NB4 (cell line): ENCODE results near the gene CD300LF.

Source experiments
- MAX ChIP-seq: IDR thresholded peaks from 2 replicates; pipeline ENCODE4 v1.6.1; 2011; ENCODE audit warnings: low read depth, low read length
- MYC ChIP-seq: IDR thresholded peaks from 2 replicates; pipeline ENCODE4 v1.6.1; 2011; ENCODE audit warnings: low read depth, low read length
- POLR2A ChIP-seq: IDR thresholded peaks from 2 replicates; pipeline ENCODE4 v1.6.1; 2011; ENCODE audit warnings: mild to moderate bottlenecking; ENCODE audit not compliant: insufficient read length; ENCODE audit errors: extremely low read depth
- TF ChIP-seq, protein P1 (sequence below): IDR thresholded peaks from one replicate; pipeline ENCODE4 v1.5.1; 2012; ENCODE audit warnings: low read depth, low read length

GRCh38 chr17:74712301-74712700 is 422 bp downstream of the CD300LF start:
- TF ChIP-seq POLR2A = no peak
- TF ChIP-seq, protein P1, sequence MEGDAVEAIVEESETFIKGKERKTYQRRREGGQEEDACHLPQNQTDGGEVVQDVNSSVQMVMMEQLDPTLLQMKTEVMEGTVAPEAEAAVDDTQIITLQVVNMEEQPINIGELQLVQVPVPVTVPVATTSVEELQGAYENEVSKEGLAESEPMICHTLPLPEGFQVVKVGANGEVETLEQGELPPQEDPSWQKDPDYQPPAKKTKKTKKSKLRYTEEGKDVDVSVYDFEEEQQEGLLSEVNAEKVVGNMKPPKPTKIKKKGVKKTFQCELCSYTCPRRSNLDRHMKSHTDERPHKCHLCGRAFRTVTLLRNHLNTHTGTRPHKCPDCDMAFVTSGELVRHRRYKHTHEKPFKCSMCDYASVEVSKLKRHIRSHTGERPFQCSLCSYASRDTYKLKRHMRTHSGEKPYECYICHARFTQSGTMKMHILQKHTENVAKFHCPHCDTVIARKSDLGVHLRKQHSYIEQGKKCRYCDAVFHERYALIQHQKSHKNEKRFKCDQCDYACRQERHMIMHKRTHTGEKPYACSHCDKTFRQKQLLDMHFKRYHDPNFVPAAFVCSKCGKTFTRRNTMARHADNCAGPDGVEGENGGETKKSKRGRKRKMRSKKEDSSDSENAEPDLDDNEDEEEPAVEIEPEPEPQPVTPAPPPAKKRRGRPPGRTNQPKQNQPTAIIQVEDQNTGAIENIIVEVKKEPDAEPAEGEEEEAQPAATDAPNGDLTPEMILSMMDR = no peak
- no peak for TF ChIP-seq MAX
- no peak for TF ChIP-seq MYC
